ENCODE results near the gene CAMSAP1.

DNA sequence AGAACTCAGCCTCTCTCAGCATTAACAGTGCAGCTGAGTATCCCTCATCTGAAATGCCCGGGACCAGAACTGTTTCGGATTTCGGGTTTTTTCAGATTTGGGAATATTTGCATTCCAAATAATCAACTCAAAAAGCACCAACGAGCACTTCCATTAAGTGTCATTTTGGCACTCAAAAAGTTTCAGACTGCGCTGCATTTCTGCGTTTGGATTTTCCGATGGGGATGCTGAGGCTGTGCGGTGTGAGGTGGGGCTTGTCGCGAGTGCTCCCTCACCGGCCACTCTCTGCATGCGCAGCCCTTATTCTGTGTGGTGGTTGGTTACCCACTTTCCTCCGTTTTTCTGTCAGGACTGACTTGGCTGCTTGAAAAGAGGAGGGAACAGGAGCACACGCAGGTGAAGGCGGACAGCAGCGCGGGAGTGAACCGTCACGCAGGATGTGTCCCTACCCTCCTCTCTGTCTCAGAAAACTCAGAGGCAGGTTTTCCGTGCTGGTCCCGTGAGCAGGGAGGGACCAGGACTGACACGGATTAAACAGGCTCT is 45.4 kb upstream of the CAMSAP1 start:
- TF ChIP-seq, protein P1, sequence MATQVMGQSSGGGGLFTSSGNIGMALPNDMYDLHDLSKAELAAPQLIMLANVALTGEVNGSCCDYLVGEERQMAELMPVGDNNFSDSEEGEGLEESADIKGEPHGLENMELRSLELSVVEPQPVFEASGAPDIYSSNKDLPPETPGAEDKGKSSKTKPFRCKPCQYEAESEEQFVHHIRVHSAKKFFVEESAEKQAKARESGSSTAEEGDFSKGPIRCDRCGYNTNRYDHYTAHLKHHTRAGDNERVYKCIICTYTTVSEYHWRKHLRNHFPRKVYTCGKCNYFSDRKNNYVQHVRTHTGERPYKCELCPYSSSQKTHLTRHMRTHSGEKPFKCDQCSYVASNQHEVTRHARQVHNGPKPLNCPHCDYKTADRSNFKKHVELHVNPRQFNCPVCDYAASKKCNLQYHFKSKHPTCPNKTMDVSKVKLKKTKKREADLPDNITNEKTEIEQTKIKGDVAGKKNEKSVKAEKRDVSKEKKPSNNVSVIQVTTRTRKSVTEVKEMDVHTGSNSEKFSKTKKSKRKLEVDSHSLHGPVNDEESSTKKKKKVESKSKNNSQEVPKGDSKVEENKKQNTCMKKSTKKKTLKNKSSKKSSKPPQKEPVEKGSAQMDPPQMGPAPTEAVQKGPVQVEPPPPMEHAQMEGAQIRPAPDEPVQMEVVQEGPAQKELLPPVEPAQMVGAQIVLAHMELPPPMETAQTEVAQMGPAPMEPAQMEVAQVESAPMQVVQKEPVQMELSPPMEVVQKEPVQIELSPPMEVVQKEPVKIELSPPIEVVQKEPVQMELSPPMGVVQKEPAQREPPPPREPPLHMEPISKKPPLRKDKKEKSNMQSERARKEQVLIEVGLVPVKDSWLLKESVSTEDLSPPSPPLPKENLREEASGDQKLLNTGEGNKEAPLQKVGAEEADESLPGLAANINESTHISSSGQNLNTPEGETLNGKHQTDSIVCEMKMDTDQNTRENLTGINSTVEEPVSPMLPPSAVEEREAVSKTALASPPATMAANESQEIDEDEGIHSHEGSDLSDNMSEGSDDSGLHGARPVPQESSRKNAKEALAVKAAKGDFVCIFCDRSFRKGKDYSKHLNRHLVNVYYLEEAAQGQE (IDR thresholded peaks at IDR 0.05; ENCODE audit: low read depth), result no peak
- TF ChIP-seq TAF1 (IDR thresholded peaks at IDR 0.05; ENCODE audit: low read depth) (no peak), RAD21 (IDR thresholded peaks at IDR 0.05; ENCODE audit: low read depth) (no peak), YY1 (IDR thresholded peaks at IDR 0.05; ENCODE audit: low read depth) (no peak)
